HCT116 (cell line): ENCODE data around the gene ARHGAP19. TPM values are rescaled to one million over a fixed set of nuclear protein-coding genes. Genes with fewer than 3 reads are reported as not detected.

ENCODE experiments used
- ATAC-seq: fragments of 200-7000 bp; cut with Tn5 transposase; 2 replicates; pipeline ENCODE4 v1.9.1; 2020; ENCODE audit warnings: mild to moderate bottlenecking, moderate library complexity
- BruUV-seq: library from RNA; stranded (reverse); fragments of 400-500 nt; replicated peaks from 2 replicates; lab custom pipeline; 2021; lab: Mats Ljungman, UMichigan
- CTCF ChIA-PET: fragments of 300-600 bp; sonication (Branson Sonifier 250); formaldehyde crosslinking; loops from one replicate; lab custom pipeline; 2021; ENCODE audit warnings: antibody characterized with exemption; lab: Charles Lee
- POLR2A ChIA-PET: fragments of 300-600, 350-600 bp; sonication (Branson Sonifier 250); formaldehyde crosslinking; loops from one replicate; lab custom pipeline; 2021; ENCODE audit warnings: antibody characterized with exemption; lab: Charles Lee
- RAD21 ChIA-PET, 2 experiments: fragments of 300-600 bp; sonication (Branson Sonifier 250); formaldehyde crosslinking; loops; one replicate each; lab custom pipeline; 2023; ENCODE audit warnings: low total read pairs in 2 of 2; ENCODE audit not compliant: uncharacterized antibody in 2 of 2, unreplicated experiment in 2 of 2, low non-redundant PET in 1 of 2; lab: Charles Lee
- DNase-seq: peaks from one replicate; pipeline ENCODE4 v3.0.0-alpha.2; 2010; ENCODE audit warnings: low read depth, low spot score
- H2AFZ ChIP-seq: fragments of 200-600 bp; shearing (Covaris generic), sonication (generic); 2 replicates; pipeline ENCODE4 v1.6.1; 2017; ENCODE audit warnings: low read depth, mixed run types, mixed read lengths, antibody characterized with exemption, low read length; ENCODE audit not compliant: poor library complexity, severe bottlenecking
- H3K27ac ChIP-seq: 2 replicates; pipeline ENCODE4 v1.5.1; 2012; ENCODE audit warnings: low read depth, low read length
- H3K27me3 ChIP-seq: fragments of 200-600 bp; sonication (generic); 2 replicates; pipeline ENCODE4 v1.6.1; 2016; ENCODE audit warnings: mixed run types, low read length, mixed read lengths; ENCODE audit not compliant: insufficient read depth
- H3K36me3 ChIP-seq, 2 experiments: fragments of 200-500 bp in 1 of 2; fragments of 200-600 bp in 1 of 2; sonication (Bioruptor generic) in 1 of 2; sonication (generic) in 1 of 2; 2 replicates each; pipeline versions ENCODE4 v1.5.1 to v1.6.1; 2014 to 2016; ENCODE audit warnings: low read length in 2 of 2, inconsistent platforms in 1 of 2, mixed read lengths in 1 of 2, mixed run types in 1 of 2; ENCODE audit not compliant: insufficient read depth in 2 of 2, control insufficient read depth in 1 of 2
- H3K4me1 ChIP-seq, 2 experiments: fragments of 200-600 bp in 1 of 2; sonication (generic) in 1 of 2; 2 replicates each; pipeline versions ENCODE4 v1.5.1 to v1.6.1; 2012 to 2017; ENCODE audit warnings: low read length in 2 of 2, inconsistent platforms in 1 of 2, mild to moderate bottlenecking in 1 of 2, mixed read lengths in 1 of 2, mixed run types in 1 of 2, moderate library complexity in 1 of 2; ENCODE audit not compliant: insufficient read depth in 2 of 2, control insufficient read depth in 1 of 2
- H3K4me2 ChIP-seq: fragments of 200-600 bp; sonication (generic); 2 replicates; pipeline ENCODE4 v1.6.1; 2017; ENCODE audit warnings: mixed run types, low read length, mixed read lengths
- H3K4me3 ChIP-seq, 2 experiments: fragments of 200-600 bp in 1 of 2; sonication (generic) in 1 of 2; replicated peaks in 1 of 2; 2 replicates each; pipeline ENCODE4 v1.5.1; 2011 to 2016; ENCODE audit warnings: low read length in 2 of 2, control low read depth in 1 of 2, low read depth in 1 of 2, mild to moderate bottlenecking in 1 of 2, mixed read lengths in 1 of 2, mixed run types in 1 of 2
- H3K79me2 ChIP-seq: fragments of 200-600 bp; sonication (generic); 2 replicates; pipeline ENCODE4 v1.6.1; 2017; ENCODE audit warnings: mild to moderate bottlenecking, mixed run types, low read length, moderate library complexity, mixed read lengths; ENCODE audit not compliant: insufficient read depth
- H3K9ac ChIP-seq: fragments of 200-600 bp; sonication (generic); 2 replicates; pipeline ENCODE4 v1.6.1; 2016; ENCODE audit warnings: low read length, mixed read lengths
- H3K9me2 ChIP-seq: fragments of 200-600 bp; sonication (generic), shearing (Covaris generic); 2 replicates; pipeline ENCODE4 v1.6.1; 2017; ENCODE audit warnings: mixed run types, mild to moderate bottlenecking, moderate library complexity; ENCODE audit not compliant: insufficient read depth
- H3K9me3 ChIP-seq, 2 experiments: fragments of 200-500 bp in 1 of 2; fragments of 200-600 bp in 1 of 2; sonication (Bioruptor generic) in 1 of 2; sonication (generic) in 1 of 2; 2 replicates each; pipeline ENCODE4 v1.6.1; 2014 to 2017; ENCODE audit warnings: low read length in 2 of 2, mixed read lengths in 2 of 2, inconsistent platforms in 1 of 2, low read depth in 1 of 2, mild to moderate bottlenecking in 1 of 2, mixed run types in 1 of 2, moderate library complexity in 1 of 2; ENCODE audit not compliant: control insufficient read depth in 1 of 2, insufficient read depth in 1 of 2
- H4K20me1 ChIP-seq: fragments of 200-600 bp; sonication (generic), shearing (Covaris generic); 2 replicates; pipeline ENCODE4 v1.6.1; 2017; ENCODE audit warnings: mixed run types, mild to moderate bottlenecking, moderate library complexity; ENCODE audit not compliant: insufficient read depth
- CBX3 ChIP-seq: IDR thresholded peaks from 2 replicates; pipeline ENCODE4 v1.6.1; 2012; ENCODE audit warnings: low read depth
- CTCF ChIP-seq, 3 experiments: fragments of 200-600 bp in 1 of 3; sonication (generic) in 1 of 3; IDR thresholded peaks in 2 of 3; conservative IDR thresholded peaks in 1 of 3; 2 replicates each; pipeline ENCODE4 v1.5.1; 2012 to 2017; ENCODE audit warnings: low read depth in 2 of 3, low read length in 2 of 3, antibody characterized with exemption in 1 of 3, borderline replicate concordance in 1 of 3, control low read depth in 1 of 3, mild to moderate bottlenecking in 1 of 3, mixed read lengths in 1 of 3, mixed run types in 1 of 3, moderate library complexity in 1 of 3; ENCODE audit not compliant: insufficient read depth in 1 of 3
- EGR1 ChIP-seq: IDR thresholded peaks from 2 replicates; pipeline ENCODE4 v1.6.1; 2012; ENCODE audit warnings: low read depth
- EZH2phosphoT487 ChIP-seq: fragments of 200-600 bp; IDR thresholded peaks from 2 replicates; pipeline ENCODE4 v1.6.1; 2018; ENCODE audit warnings: antibody characterized with exemption, borderline replicate concordance
- SIN3A ChIP-seq: IDR thresholded peaks from 2 replicates; pipeline ENCODE4 v1.6.1; 2012; ENCODE audit warnings: low read depth
- SP1 ChIP-seq: IDR thresholded peaks from 2 replicates; pipeline ENCODE4 v1.6.1; 2012; ENCODE audit warnings: low read depth
- TCF7L2 ChIP-seq: IDR thresholded peaks from 2 replicates; pipeline ENCODE4 v1.7.0; 2011; ENCODE audit warnings: borderline replicate concordance, inconsistent platforms; ENCODE audit not compliant: insufficient read depth, insufficient read length; ENCODE audit errors: extremely low read depth
- ZBTB33 ChIP-seq: IDR thresholded peaks from 2 replicates; pipeline ENCODE4 v1.6.1; 2011; ENCODE audit warnings: mild to moderate bottlenecking, low read length, moderate library complexity; ENCODE audit not compliant: insufficient replicate concordance; ENCODE audit errors: extremely low read depth
- intact Hi-C: fragments of 100-400 bp; cut with micrococcal nuclease; formaldehyde crosslinking; loops from 2 replicates; pipeline ENCODE4 v1.10.0; 2022
- total RNA-seq: library from RNA; stranded (reverse); gene quantifications from one replicate; pipeline ENCODE4 v1.2.1, GENCODE V29; 2021; ENCODE audit not compliant: unreplicated experiment

Gene ARHGAP19
- total RNA-seq, 1 experiment from 2014 or later = 36.8 TPM

GRCh38 chr10:97224483-97225435 is 67.7 kb downstream of the ARHGAP19 start:
- no TSS peak for BruUV-seq
- no peaks in the 10 kb centered on the region for H3K4me1 ChIP-seq
- no peaks in the 10 kb centered on the region for H3K27me3 ChIP-seq
- no peaks in the 10 kb centered on the region for H3K9me2 ChIP-seq
- no peaks in the 10 kb centered on the region for H3K79me2 ChIP-seq
- ChIA-PET POLR2A (no interaction called here), CTCF (interaction anchor here (1.0 kb wide), 1 partner anchor 14 kb away, joined by 4 read pairs; no protein-coding TSS in a partner anchor), RAD21 (no interaction called here)
- H4K20me1 ChIP-seq = no peaks in the 10 kb centered on the region
- no peak overlapping the region for H3K27ac ChIP-seq
- no peak overlapping the region for H3K4me2 ChIP-seq
- ATAC-seq = no peak
- H3K9me3 ChIP-seq = no peaks in the 10 kb centered on the region
- H2AFZ ChIP-seq = no peak overlapping the region
- no peak overlapping the region for H3K4me3 ChIP-seq
- intact Hi-C loops = no loop called here
- 0 out of 4 replicates have a peak, but pooled peaks cover 2 to 14% of the 10 kb centered on the region in 2 experiments for H3K36me3 ChIP-seq
- TF ChIP-seq EZH2phosphoT487 = no peak
- H3K9ac ChIP-seq = no peak overlapping the region
- DNase-seq = no peak

DNA sequence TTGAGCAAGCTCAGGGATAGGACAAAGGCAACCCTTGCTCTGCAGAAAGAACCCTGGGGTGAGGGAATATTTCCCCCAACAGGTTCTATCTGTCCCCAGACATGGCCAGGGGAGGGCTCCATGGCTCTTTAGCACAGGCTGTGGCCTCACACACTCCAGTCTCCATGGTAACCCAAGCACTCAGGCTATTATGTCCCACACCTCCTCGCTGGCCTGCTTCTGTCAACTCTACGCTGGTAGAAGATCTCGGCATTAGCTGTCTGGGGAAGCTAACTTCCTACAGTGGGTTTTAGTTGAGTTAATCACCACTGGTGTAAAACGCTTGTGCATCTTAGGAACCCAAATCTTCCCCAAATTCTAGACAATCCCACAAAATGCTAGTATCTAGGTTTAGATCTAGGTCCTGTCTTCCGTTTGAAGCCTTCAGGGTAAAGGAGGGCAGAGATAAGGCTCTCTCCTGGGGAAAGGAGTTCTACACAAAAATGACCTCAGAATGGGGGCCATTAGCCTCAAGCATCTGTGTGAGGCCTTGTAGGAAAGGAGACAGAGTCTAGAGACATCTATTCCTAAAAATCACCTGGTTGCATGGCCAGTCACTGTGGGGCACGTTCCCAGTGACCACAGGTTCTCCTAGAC is 70.0 kb downstream of the ARHGAP19 start:
- Histone ChIP-seq H3K4me1 (no peaks in the 10 kb centered on the region), H3K27me3 (no peaks in the 10 kb centered on the region), H3K27ac (no peak overlapping the region), H3K79me2 (no peaks in the 10 kb centered on the region), H3K9ac (no peak overlapping the region), H2AFZ (no peak overlapping the region), H3K9me3 (no peaks in the 10 kb centered on the region), H3K9me2 (no peaks in the 10 kb centered on the region), H3K36me3 (0 out of 4 replicates have a peak, but pooled peaks cover 2 to 3% of the 10 kb centered on the region in 2 experiments), H3K4me3 (no peak overlapping the region), H4K20me1 (no peaks in the 10 kb centered on the region), H3K4me2 (no peak overlapping the region)
- ATAC-seq (no peak), DNase-seq (no peak)
- ChIA-PET CTCF (interaction anchor here (1.4 to 3.4 kb wide), 2 partner anchors 12 to 150 kb away, joined by 4 to 19 read pairs; no protein-coding TSS in a partner anchor), POLR2A (interaction anchor here (0.6 kb wide), 1 partner anchor 8 kb away, joined by 3 read pairs; no protein-coding TSS in a partner anchor), RAD21 (no interaction called here)
- BruUV-seq = no TSS peak
- TF ChIP-seq SP1 (no peak), CBX3 (no peak), CTCF (IDR thresholded peaks at IDR 0.05 in 2 of 3, conservative IDR thresholded peaks at IDR 0.05 in 1 of 3; ENCODE audit: borderline replicate concordance in 1 of 3, insufficient read depth in 1 of 3, low read depth in 2 of 3, low read length in 2 of 3) (no peak), ZBTB33 (no peak), TCF7L2 (no peak), SIN3A (no peak), EZH2phosphoT487 (no peak), EGR1 (no peak)
- intact Hi-C loops = no loop called here
